Esophagus (tissue), 2 donors: ENCODE measurements around the gene PRAME. TPM values are rescaled to one million over a fixed set of nuclear protein-coding genes. Genes with fewer than 3 reads are reported as not detected.

ENCODE experiments used
- H3K27ac ChIP-seq, 2 donors: one replicate each; pipeline ENCODE4 v1.5.1; 2013; ENCODE audit warnings: low read depth in 2 of 2, mild to moderate bottlenecking in 2 of 2, inconsistent platforms in 1 of 2, low read length in 1 of 2, moderate library complexity in 1 of 2
- H3K27me3 ChIP-seq, 2 donors: one replicate each; pipeline ENCODE4 v1.6.1; 2013; ENCODE audit warnings: low read length in 2 of 2, control low read depth in 1 of 2, mild to moderate bottlenecking in 1 of 2; ENCODE audit not compliant: insufficient read depth in 2 of 2, control insufficient read depth in 1 of 2
- H3K36me3 ChIP-seq, 2 donors: one replicate each; pipeline ENCODE4 v1.6.1; 2013; ENCODE audit warnings: low read length in 1 of 2; ENCODE audit not compliant: control insufficient read depth in 2 of 2, insufficient read depth in 2 of 2
- H3K4me1 ChIP-seq, 2 donors: one replicate each; pipeline ENCODE4 v1.6.1; 2013; ENCODE audit warnings: low read length in 1 of 2; ENCODE audit not compliant: control insufficient read depth in 2 of 2, insufficient read depth in 2 of 2
- H3K4me3 ChIP-seq, 2 donors: one replicate each; pipeline ENCODE4 v1.5.1; 2013; ENCODE audit warnings: low read length in 2 of 2, mild to moderate bottlenecking in 2 of 2, low read depth in 1 of 2, moderate library complexity in 1 of 2
- H3K9me3 ChIP-seq, 2 donors: one replicate each; pipeline ENCODE4 v1.6.1; 2013; ENCODE audit warnings: mild to moderate bottlenecking in 2 of 2, low read depth in 1 of 2, low read length in 1 of 2, moderate library complexity in 1 of 2; ENCODE audit not compliant: control insufficient read depth in 2 of 2, insufficient read depth in 1 of 2
- WGBS, 2 donors: extraction: QIAGEN DNeasy Blood & Tissue Kit; methylation state at CpG; one replicate each; pipeline ENCODE4 v1.1.7; 2013; 5-methylcytosine and 5-hydroxymethylcytosine counted together
- polyA plus RNA-seq, 2 donors: library from polyadenylated mRNA; stranded (reverse); fragments of 200-250 nt; gene quantifications; one replicate each; pipeline ENCODE4 v1.2.3, GENCODE V29; 2013
- donor health status: healthy with polysubstance abuse.
- donor health status: Bipolar disorder and iron deficiency.

Gene PRAME
- polyA plus RNA-seq, 2 donors: 0.01 TPM; not detected in 1

- WGBS, 2 donors: 86 to 88% methylated on average over 6 of the region's 6 CpGs
- Histone ChIP-seq H3K9me3 (no peaks in the 10 kb centered on the region), H3K4me1 (no peaks in the 10 kb centered on the region), H3K27me3 (no peaks in the 10 kb centered on the region), H3K27ac (no peak overlapping the region), H3K4me3 (no peak overlapping the region), H3K36me3 (no peaks in the 10 kb centered on the region)
Observed at GRCh38 chr22:22571429-22571828, 12.4 kb upstream of the PRAME start.

DNA sequence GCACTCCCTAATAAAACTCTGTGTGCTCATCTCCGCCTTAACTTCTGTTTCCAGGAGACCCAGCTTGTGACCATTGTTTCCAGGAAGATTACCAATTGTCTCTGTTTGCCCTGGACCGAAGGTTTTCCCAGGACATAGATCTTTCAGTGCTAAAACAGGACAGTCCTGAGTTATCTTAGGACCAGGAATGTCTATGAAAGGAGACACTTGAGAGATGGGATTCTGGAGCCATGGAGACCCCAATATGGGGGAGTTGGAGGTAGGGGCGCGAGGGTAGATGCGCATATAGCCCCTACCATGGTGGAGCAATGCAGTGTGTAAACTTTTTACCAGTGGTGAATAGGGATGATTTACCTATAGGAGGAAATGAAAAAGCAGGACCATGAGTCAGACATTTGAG is 10.2 kb upstream of the PRAME start:
- H3K4me3 ChIP-seq: no peak overlapping the region
- H3K36me3 ChIP-seq: no peaks in the 10 kb centered on the region
- no peaks in the 10 kb centered on the region for H3K27me3 ChIP-seq
- no peak overlapping the region for H3K27ac ChIP-seq
- H3K4me1 ChIP-seq: no peaks in the 10 kb centered on the region
- no peaks in the 10 kb centered on the region for H3K9me3 ChIP-seq
- 76 to 77% methylated on average over 5 of the region's 5 CpGs for WGBS, 2 donors

- Histone ChIP-seq H3K4me1 (no peaks in the 10 kb centered on the region), H3K9me3 (no peaks in the 10 kb centered on the region), H3K27me3 (no peaks in the 10 kb centered on the region), H3K27ac (no peak overlapping the region), H3K4me3 (no peak overlapping the region), H3K36me3 (no peaks in the 10 kb centered on the region)
- WGBS, 2 donors: 78 to 80% methylated on average over 2 of the region's 2 CpGs
Observed at GRCh38 chr22:22565981-22566380, 6.9 kb upstream of the PRAME start.

- WGBS, 2 donors: 86 to 88% methylated on average over 21 to 25 of the region's 25 CpGs
- Histone ChIP-seq H3K27ac (no peak overlapping the region), H3K4me1 (no peaks in the 10 kb centered on the region), H3K36me3 (no peaks in the 10 kb centered on the region), H3K27me3 (peaks cover 0 to 2% of the 10 kb centered on the region in 2 donors), H3K4me3 (no peak overlapping the region), H3K9me3 (no peaks in the 10 kb centered on the region)
Observed at GRCh38 chr22:22558071-22558971, 744 bp downstream of the PRAME start.

DNA sequence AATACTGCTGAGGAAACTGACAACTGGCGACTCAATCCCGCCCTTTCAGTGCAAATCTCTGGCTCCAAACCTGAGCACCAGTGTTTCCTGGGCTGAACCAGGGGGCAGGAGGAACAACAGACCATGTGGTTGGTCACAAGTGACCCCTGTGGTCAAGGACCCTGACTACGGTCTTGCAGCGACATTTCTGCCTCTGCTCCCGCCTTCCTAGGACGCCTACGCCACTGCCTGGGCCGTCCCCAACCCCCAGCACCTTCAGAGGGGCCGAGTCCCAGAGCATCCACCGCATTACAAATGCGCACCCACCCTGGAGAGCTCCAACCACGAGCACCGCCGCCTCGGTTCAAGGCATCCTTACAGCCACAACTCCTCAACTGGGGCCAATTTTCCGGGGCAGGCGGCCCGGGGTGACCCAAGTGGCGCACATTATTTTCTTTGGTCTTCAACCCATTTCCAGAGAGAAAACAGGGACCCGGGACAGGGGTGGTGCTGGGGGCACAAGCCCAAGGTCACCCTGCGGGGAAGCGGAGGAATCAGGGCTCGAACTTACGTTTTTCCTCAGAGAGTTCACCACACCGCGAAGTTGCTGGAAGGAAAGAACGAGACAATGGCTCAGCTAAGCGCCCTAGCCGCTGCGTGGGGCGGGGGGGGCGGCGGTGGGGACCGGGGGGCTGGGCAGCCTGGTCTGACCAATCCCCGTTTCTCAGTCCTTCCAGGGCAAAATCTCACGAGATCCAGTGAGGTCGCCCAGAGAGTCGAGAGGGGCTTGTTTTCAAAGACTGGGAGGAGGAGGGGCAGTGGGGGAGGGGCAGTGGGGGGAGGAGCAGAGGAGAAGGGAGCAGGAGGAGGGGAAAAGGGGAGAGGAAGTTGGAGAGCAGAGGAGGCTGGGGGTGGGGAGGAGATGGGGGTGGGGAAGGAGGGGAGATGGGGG is 1.8 kb downstream of the PRAME start:
- Histone ChIP-seq H3K27me3 (peaks cover 0 to 2% of the 10 kb centered on the region in 2 donors), H3K9me3 (no peaks in the 10 kb centered on the region), H3K36me3 (no peaks in the 10 kb centered on the region), H3K27ac (no peak overlapping the region), H3K4me1 (no peaks in the 10 kb centered on the region), H3K4me3 (no peak overlapping the region)
- 89 to 93% methylated on average over 38 of the region's 38 CpGs for WGBS, 2 donors

- no peak overlapping the region for H3K27ac ChIP-seq
- peaks cover 0 to 2% of the 10 kb centered on the region in 2 donors for H3K27me3 ChIP-seq
- H3K4me1 ChIP-seq: no peaks in the 10 kb centered on the region
- no peak overlapping the region for H3K4me3 ChIP-seq
- 91% methylated on average over 14 of the region's 14 CpGs for WGBS, 2 donors
- no peaks in the 10 kb centered on the region for H3K9me3 ChIP-seq
- H3K36me3 ChIP-seq: no peaks in the 10 kb centered on the region
Observed at GRCh38 chr22:22556578-22556977, 2.5 kb downstream of the PRAME start.

- Histone ChIP-seq H3K9me3 (no peaks in the 10 kb centered on the region), H3K27ac (no peak overlapping the region), H3K27me3 (peaks cover 0 to 2% of the 10 kb centered on the region in 2 donors), H3K36me3 (no peaks in the 10 kb centered on the region), H3K4me3 (no peak overlapping the region), H3K4me1 (no peaks in the 10 kb centered on the region)
- 89 to 92% methylated on average over 9 of the region's 9 CpGs for WGBS, 2 donors
Observed at GRCh38 chr22:22555596-22555995, 3.5 kb downstream of the PRAME start.

DNA sequence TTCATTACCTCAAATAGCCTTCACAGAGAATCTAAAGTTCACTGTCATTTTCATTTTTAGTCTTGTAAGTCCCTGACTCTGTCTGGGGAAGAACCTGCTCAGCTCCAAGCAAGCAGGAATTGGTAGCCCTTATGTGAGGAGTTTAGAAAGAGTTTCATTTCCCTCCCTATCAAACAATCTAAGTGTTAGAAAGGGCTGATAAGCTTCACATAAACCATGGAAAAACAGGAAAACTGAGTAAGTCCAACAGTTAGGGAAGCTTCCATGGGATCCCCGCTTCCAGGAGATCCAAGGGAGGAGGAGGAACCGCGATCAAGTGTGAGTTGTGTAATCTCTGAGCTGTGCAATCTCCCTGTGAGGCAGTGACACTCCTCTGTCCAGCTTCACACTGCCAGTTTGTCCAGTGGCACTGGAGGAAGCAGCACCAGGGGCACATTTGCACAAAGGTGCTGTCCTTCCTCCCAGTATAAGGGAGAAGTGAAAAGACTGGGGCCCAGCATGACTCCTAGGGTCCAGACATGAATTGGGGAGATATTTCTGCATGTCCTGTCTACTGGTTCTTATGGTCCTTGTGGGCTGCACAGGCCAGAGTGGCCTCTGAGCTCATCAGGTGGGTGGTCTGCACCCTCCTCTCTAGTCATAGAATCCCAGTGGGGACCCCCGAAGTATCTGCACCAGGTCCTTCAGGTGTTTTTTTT is 4.3 kb downstream of the PRAME start:
- Histone ChIP-seq H3K36me3 (no peaks in the 10 kb centered on the region), H3K4me3 (no peak overlapping the region), H3K9me3 (no peaks in the 10 kb centered on the region), H3K4me1 (no peaks in the 10 kb centered on the region), H3K27me3 (peaks cover 0 to 2% of the 10 kb centered on the region in 2 donors), H3K27ac (no peak overlapping the region)
- 88 to 95% methylated on average over 4 of the region's 4 CpGs for WGBS, 2 donors
